GM18519 (cell line): Measurements from ENCODE around the gene DKK3.

Experiments used
- ATAC-seq: cut with Tn5 transposase; IDR thresholded peaks from one replicate; pipeline ENCODE4 v1.9.1; 2021; ENCODE audit warnings: mild to moderate bottlenecking, moderate library complexity; ENCODE audit not compliant: unreplicated experiment, low FRiP score

DKK3 gene

DNA sequence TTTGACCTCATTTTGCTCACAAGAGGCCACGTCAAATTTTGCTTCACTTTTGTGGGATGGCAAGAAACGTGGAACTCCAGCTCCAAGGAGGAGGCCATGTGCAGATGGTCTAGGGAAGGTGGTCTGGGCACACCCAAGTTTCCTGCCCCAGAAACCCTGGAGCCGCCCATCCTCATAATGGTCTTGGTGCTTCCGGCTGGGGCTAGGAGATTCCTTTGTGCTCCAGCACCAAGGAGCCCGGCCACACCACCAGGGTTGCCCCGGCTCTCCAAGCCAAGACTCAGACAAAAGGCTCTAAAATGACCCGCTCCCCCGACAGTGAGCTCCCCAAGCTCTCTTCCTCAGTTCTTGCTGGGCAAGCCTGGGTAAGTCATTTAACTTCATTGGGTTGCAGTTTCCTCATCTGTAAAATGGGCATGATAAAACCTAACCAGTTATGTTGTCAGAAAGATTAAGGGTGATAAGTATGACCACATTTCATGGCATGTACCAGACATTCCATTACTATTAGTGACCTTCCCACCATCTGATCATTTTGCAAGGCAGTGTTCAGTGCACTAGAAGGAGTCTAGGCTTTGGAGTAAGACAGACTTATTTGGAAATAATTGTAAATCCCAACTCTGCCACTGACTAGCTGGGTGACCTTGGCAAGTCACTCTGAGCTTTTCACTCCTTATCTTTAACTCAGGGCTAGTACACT, 23.3 kb downstream of the DKK3 start:
- ATAC-seq: no peak

DNA sequence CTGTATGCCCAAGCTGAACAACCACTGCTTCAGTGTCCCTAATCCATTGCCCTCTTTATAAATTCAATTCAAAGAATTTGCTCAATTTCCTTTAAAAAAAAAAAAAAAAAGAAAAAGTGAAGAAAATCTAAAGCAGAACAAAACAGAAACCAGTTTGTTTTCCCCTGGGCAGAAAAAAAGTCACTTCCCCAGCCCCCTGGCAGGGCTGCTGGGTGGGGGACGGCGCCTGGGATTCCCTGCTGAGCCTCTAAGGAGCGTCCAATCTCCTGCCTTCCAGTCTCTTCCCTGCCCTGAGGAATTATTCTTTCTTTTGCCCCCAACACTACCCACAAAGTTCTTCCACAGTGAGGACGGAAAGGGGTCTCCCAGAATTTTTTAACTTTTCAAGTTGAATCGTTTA, 23.9 kb downstream of the DKK3 start:
- ATAC-seq: no peak

DNA sequence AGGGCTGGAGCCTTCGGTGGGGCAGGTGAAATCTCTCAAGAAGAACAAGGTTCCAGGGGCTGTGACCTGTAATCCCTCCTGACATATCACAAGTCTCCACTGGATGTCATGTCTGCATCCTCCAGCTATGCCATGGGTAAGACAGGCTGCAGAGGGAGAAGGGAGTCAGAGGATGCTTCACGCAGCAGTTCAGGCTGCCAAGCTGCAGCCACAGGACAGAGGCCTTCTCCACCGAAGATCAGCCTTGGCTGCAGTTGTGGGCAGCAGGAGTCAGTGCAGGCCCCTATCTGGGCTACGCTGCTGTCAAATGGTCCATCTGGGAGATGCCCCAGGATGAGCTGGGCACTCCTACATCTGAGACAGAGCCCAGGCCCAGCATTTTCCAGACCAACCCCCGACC, 25.0 kb downstream of the DKK3 start:
- no peak for ATAC-seq

DNA sequence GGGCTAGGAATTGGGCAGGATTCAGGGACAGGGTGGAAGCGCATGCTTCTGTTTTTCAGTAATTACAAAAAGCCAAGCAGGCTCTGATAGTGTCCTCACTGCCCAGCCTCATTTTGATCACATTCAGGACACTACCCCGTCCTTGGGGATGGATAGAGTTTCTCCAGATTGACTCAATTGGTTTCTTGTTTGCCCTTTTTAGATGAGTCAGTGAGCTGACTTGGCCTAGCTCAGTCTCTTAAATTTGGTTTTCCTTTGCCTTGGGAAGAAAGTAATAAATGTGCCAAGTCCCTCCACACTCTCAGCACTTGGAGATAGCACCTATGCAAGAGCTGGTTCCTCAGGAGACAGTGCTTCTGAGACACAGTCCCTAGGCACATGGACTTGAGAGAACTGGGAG, 25.5 kb downstream of the DKK3 start:
- no peak for ATAC-seq

DNA sequence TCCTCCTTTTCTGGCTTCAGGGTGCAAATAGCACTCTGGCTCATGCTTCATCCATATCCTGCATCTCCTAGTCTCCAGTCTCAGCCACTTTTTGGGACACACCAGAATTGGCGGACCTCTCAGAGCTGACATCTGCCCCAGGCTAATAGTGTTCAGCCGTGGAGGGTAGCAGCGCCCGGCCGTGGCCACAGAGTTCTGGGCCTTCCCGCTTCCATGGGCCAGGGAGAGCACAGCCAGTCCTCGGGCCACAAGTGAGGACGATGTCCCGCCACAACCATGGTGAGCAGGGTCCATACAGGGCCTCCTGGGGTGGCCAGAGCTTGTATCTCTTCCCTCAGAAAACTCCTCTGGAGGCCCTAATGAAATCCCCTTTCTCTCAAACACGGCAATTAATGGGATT, 26.0 kb downstream of the DKK3 start:
- ATAC-seq: no peak

DNA sequence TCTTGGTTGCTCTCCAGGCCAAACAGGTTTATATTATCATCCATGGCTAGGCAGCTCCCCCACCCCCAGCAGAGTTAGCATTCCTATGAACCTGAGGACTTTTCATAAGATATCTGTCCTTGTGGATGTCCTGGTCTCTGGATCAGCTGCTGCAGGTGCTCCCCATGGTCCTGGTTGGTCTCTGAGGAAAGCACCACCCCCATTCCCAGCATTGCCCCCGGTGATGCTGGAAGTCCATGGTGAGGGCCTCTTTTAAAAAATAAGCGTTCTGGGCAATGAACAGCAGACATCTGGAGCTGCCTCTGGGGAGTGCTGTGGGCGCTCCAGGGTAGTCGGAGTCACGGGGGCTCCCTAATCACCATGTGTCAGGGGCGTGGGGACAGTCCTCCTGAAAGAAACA, 26.6 kb downstream of the DKK3 start:
- no peak for ATAC-seq

DNA sequence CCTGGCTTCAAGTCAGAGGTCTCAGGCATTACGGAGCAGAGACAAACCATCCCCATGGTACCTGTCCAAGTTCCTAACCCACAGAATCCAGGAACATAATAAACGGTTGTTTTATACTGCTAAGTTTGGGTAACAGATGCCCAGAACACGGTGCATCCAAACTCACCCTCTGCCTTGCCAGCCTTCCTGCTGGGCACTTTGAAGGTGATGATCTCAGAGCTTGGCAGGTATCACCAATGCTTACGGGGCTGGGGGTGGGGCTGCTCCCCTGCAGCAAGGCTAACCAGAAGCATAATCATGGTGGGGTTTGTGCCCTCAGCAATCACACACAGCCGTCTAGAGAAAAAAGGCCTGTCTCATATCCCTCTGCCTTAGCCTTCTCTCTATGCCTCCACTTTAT, 27.1 kb downstream of the DKK3 start:
- ATAC-seq: no peak

DNA sequence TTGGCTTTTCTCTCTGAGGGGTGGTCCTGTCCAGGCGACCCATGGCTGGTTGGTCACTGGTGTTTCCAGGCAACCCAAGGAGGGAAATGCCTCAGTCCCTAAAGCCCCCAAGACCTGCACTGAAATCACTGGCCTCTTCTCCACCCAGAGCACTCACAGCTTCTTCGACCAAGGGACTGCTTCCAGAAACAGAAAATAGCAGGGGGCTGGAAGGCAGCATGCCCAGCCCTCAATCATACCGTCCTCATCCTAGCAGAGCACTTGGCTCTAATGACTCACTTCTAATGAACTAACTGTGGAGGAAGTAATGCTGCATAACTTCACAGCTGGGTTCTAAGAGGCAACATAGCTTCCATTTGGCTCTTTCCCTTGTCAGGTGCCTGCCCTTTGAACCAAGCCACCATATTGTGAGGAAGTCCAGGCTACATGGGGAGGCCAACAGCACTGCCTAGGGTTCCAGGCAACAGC, 27.6 kb downstream of the DKK3 start:
- no peak for ATAC-seq

DNA sequence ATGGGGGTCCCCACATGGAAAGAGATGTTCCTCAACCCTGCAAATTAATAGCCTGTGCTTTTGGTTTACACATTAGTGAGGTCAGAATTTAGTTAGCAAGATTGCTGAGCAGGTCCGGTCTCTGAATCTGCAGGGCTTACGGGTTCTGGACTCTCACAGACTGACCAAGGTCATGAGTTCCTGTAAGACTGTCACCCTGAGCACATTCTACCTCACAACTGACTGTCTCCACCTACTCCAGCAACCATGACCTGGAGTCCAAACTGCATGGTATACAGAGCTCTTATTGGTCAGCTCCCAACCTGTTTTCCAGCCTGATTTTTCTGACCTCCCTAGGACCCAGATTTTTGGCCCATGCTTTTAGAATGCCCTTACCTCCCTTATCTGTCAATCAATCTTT, 28.2 kb downstream of the DKK3 start:
- no peak for ATAC-seq

DNA sequence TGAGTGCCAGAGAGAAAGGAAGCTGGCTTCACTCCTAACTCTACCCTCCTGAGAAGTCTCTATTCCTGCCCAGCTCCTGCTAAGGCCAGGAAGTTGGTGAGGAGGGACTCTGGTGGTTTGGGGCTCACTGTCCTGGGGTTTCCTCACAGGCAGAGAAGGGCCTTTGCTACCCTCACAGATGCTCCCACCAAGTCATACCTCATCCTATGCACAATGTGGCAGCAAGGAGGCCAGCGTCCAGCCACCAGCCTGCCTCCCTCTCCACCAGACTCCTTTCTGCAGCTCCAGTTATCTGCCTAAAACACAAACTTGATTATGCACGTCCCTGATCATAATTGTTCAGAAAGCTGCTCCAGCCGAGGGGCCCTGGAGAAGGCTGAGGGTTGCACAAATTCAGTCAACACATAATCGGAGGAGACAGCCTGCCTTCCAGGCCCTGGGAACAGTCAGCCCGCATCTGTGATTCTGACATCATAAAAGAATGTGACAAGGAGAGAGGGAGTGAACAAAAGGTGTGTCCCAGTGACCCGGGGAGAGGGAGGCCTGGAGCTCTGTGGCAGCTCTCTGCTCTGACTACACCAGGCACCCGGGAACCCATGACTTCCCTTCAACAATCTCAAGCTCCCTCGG, 28.8 kb downstream of the DKK3 start:
- no peak for ATAC-seq

DNA sequence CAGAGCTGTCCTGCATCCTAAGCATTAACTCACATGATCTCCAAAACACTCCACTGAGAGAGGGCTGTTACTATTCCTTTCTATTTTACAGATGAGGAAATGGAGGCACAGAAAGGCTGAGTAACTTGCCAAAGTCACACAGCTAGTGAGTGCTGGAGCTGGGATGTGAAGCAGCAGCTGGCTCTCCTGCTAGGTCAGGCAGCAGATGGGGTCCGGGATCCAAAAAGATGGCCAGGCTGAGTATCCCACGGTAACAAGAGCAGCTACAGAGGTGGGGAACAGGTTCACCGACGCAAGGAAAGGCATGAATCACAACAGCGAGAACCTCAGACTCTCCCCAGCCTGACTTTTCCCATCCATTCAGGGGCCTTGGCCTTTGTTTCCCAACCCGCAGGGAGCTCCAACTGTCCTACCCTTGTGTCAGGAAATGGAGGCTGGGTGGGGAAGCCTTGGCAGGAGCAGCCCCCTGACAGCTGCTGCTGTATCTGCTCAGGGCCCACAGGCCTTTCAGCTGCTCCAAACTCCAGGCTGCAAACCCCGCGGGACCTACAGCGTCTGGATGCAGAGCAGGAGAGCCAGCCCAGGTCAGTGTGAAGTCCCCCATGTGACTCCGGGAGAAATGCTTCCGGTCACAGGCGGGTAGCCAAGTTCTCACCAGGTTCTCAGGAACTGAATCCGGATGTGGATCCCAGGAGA, 29.5 kb downstream of the DKK3 start:
- ATAC-seq: no peak

DNA sequence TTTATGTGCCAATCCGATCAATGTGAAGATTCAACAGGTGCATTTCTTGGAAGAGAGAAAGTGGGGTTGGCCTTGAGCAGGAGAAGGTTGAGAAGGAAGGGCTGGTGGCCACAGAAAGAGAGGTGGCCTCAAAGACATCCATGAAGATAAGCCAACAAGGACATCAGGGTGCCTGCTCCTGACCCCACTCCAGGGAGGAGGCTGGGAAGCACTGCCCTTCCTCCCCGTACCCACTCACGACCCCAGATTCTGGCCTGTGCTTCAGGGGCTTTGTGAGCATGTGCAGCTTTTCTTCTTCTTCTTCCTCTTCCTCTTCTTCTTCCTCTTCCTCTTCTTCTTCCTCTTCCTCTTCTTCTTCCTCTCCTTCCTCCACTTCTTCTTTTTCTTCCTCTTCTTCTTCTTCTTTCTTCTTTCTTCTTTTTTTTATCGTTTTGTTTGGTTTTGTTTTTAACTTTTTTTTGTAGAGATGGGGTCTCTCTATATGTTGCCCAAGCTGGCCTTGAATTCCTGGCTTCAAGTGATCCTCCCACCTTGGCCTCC, 30.3 kb downstream of the DKK3 start:
- no peak for ATAC-seq

DNA sequence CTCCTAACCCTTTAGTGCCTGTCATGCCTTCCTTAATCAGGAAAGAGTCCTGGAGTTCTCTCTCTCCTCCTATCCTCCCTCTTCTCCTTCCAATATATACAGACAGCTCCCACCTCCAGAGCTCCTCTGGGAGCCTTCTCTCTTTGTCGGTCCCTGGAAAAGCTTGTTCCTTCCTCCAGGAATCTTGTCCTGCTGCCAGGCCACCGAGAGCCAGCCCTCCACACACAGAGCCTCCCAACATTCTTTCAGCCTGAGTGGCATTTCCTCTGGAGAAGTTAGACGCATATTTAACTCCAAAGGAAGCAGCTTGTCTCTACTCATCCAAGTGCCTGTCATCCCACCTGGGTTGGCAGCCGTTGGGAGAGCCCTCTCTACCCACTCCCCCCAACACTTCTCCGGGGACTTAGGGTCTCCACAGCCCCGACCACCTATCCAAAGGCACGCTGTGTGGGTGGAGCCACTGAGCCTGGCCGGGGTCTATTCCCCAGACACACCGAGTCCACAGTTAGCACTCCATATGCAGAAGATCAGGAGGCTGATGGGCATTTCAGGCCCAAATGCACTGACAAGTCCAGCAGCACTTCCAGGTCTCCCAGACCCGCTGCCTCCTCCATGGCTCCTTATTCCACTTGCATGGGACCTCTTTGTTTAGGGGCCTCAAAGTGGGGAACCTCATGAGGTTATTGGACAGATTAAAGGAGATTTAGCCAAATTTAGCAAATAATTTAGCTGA, 31.1 kb downstream of the DKK3 start:
- no peak for ATAC-seq

DNA sequence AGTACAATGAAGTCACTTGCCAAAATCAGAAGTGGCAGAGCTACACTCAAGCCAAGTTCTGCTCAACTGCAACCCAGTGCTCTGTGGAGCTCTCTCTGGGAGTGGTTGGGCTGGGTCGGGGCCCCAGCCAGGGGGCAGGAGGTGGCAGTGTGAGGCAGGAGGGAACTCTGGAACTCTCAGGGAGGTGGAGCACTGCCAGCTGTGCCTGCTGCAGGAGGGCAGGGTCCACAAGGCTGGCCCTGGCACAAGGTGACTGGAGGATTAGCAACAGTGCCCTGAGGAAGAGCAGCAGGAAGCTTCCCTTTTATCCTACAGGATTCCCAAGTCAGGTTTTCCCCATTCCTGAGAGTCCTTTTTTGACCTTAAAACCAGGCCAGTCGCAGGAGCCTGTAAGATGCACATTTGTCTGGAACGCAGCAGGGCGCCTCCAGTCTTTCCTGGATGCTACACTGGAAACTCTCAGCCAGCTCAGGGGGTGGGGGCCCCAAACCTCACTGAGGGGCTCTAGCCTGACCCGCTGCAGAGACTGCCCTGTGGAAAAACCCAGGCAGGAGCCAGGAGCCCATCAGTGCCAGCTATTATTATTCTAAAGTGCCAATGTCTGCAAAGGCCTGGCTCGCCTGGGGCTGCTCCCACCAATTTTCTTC, 31.8 kb downstream of the DKK3 start:
- no peak for ATAC-seq

DNA sequence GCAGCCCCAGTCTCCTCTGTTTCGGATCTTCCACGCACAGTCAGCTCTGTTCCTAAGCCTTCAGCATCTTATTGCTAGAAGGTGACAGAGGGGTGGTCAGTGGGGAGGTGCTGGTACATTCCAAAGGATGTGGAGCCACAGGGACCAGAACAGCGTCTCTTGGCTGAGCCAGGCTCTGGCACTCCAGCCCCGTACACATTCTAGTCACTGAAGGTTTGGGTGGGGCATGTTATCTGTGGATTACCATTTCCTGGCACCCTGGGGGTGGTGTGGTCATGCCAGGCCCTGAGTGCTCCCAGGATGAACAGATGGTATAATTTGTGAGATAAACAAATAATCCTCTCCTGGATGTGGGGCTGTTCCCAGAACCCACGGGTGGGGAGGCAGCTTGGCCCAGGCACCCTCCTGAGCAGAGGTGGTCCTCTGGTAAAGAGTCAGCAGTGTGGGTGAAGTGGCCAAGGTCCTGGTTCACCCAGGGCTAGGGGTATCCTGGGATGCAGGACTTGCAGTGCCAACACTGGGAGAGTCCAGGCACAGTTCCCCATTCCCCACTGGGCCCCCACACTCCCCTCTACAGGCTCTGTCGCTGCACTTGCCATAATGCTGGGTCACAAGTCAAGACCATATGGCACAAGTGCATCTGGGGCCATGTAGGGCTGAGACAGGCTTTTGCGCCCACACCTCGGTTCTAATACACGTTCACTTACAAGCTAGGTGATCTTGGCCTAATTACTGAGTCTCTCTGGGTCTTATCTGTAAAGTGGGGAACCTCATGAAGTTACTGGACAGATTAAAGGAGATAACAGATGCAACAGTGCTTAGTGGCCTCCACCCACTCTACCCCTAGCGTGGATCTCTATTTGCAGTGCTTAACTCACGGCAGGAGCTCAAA, 33.0 kb downstream of the DKK3 start:
- no peak for ATAC-seq

DNA sequence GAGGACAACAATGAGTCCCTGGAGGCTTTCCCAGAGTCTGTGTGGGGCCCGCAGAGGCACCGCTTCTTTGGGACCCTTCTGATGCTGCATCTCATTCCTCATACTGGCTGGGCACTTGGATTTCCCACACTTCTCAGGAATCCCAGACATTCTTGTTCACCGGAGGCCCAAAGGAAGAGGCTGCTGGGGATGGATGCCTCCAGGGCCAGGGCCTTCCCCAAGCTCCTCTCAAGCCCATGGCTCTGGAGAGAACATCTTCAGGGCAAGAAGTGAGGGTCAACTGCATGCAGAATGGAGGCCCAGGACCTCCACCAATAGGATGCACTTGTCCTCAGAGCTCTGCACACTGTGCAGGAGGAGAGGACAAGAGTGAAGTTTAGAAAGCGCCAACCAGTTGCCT, 34.6 kb downstream of the DKK3 start:
- no peak for ATAC-seq

DNA sequence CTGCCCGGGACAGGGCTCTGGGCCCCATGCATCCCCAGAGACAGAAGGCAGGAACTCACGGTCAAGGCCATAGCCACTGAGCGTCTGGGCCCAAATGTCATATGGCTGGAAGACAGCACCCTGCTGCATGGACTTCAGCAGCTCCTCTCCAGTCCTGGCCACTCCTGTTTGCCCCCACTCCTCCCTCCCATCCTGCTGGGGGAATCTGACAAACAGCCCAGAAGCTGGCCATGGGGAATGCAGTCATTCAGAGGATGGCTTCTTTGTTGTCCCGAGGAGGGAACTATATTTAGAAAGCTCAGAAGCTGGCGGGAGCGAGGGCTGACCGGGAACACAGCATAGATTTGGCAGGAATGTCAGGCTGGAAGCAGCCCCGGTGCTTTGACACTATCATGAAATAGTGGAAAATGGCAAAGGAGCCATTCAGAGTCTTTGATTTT, 35.0 kb downstream of the DKK3 start:
- no peak for ATAC-seq

DNA sequence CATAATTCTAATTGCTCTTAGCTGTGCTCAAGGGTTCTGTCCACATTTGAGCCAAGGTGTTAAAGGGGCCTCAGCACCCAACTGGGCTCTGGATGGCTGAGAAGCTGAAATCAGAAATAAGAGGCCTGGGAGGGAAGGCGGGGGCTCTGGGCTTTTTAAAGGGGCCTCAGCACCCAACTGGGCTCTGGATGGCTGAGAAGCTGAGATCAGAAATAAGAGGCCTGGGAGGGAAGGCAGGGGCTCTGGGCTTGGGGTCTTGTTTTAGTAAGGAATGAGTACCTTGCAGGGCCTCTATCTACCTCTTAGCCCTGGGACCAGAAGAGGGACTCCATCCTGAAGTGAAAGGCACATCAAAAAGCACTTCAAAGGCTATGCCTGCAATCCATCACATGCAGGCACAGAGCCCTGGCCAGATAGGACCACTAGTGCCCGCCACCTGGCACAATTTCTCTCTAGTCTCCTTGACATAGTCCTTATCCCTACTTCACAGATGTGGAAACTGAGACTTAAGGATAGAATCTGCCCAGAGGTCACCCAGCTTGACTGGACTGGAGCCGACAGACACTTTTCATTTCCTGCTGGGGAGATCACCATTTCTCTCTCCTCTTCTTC, 35.6 kb downstream of the DKK3 start:
- no peak for ATAC-seq
